ENCODE data around the gene PTPRM. TPM values are rescaled to one million over a fixed set of nuclear protein-coding genes. Genes with fewer than 3 reads are reported as not detected.

PTPRM gene
- polyA plus RNA-seq, 1 of the 3 experiments (the other 2 are of a cell fraction) = 16.0 TPM

- ChIA-PET CTCF (no interaction called here), POLR2A (no interaction called here)
- Histone ChIP-seq H3K9ac (no peak overlapping the region), H3K36me3 (replicated peaks in 1 of 2; ENCODE audit: control insufficient read depth in 1 of 2, insufficient read depth in 2 of 2, low read length in 1 of 2) (no peaks in the 10 kb centered on the region), H3K27me3 (ENCODE audit: insufficient read depth) (no peaks in the 10 kb centered on the region), H3F3A (replicated peaks; ENCODE audit: insufficient read depth) (no peaks in the 10 kb centered on the region), H3K9me3 (no peaks in the 10 kb centered on the region), H4K20me1 (ENCODE audit: insufficient read depth) (no peaks in the 10 kb centered on the region), H3K79me2 (ENCODE audit: insufficient read depth) (no peaks in the 10 kb centered on the region), H3K4me2 (no peak overlapping the region), H3K4me1 (ENCODE audit: control insufficient read depth in 1 of 2, insufficient read depth in 2 of 2, low read depth in 1 of 2, low read length in 1 of 2) (no peaks in the 10 kb centered on the region), H3K4me3 (ENCODE audit: low read depth in 2 of 2, low read length in 1 of 2) (no peak overlapping the region), H2AFZ (ENCODE audit: low read depth) (no peak overlapping the region), H3K27ac (ENCODE audit: low read depth in 2 of 2, low read length in 1 of 2) (no peak overlapping the region), H3K9me2 (no peaks in the 10 kb centered on the region)
- 15% methylated on average over 1 of the region's 1 CpG for WGBS (ENCODE audit: low lambda C conversion rate)
- TF ChIP-seq POLR2AphosphoS5 (IDR thresholded peaks at IDR 0.05; ENCODE audit: low read depth, low read length) (no peak), YY1 (IDR thresholded peaks at IDR 0.05; ENCODE audit: low read depth) (no peak), RXRA (IDR thresholded peaks at IDR 0.05; ENCODE audit: borderline replicate concordance, low read depth) (no peak), FOXJ3 (CRISPR knock-in tag; IDR thresholded peaks at IDR 0.05) (no peak), SMC3 (IDR thresholded peaks at IDR 0.05; ENCODE audit: low read depth, low read length) (no peak), USF1 (IDR thresholded peaks at IDR 0.05; ENCODE audit: borderline replicate concordance, low read depth) (no peak), CHD2 (IDR thresholded peaks at IDR 0.05; ENCODE audit: low read length, partially characterized antibody) (no peak), MEF2A (IDR thresholded peaks at IDR 0.05; ENCODE audit: borderline replicate concordance, low read depth) (no peak), GABPA (IDR thresholded peaks at IDR 0.05; ENCODE audit: low read depth) (no peak), FOXM1 (IDR thresholded peaks at IDR 0.05; ENCODE audit: low read depth) (no peak), TAF1 (IDR thresholded peaks at IDR 0.05; ENCODE audit: borderline replicate concordance, low read depth, low read length) (no peak), NFIC (IDR thresholded peaks at IDR 0.05; ENCODE audit: borderline replicate concordance) (no peak), EZH2phosphoT487 (IDR thresholded peaks at IDR 0.05; ENCODE audit: borderline replicate concordance, low read depth) (no peak), RFX5 (IDR thresholded peaks at IDR 0.05; ENCODE audit: low read length) (no peak), MXI1 (IDR thresholded peaks at IDR 0.05; ENCODE audit: low read depth, low read length) (no peak), CTCF (IDR thresholded peaks at IDR 0.05) (no peak)
- TF ChIP-seq, protein P1, sequence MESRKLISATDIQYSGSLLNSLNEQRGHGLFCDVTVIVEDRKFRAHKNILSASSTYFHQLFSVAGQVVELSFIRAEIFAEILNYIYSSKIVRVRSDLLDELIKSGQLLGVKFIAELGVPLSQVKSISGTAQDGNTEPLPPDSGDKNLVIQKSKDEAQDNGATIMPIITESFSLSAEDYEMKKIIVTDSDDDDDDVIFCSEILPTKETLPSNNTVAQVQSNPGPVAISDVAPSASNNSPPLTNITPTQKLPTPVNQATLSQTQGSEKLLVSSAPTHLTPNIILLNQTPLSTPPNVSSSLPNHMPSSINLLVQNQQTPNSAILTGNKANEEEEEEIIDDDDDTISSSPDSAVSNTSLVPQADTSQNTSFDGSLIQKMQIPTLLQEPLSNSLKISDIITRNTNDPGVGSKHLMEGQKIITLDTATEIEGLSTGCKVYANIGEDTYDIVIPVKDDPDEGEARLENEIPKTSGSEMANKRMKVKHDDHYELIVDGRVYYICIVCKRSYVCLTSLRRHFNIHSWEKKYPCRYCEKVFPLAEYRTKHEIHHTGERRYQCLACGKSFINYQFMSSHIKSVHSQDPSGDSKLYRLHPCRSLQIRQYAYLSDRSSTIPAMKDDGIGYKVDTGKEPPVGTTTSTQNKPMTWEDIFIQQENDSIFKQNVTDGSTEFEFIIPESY (IDR thresholded peaks at IDR 0.05; ENCODE audit: borderline replicate concordance, low read depth) = no peak
- no peak for DNase-seq
These were observed 514.2 kb downstream of the PTPRM start for GRCh38 chr18:8081267-8081666.
